AG09309 (cell line): ENCODE data around the gene DCHS2.

Experiments
- DNase-seq: peaks from one replicate; pipeline ENCODE4 v3.0.0-alpha.2; 2010; ENCODE audit warnings: low read depth
- H3K4me3 ChIP-seq: 2 replicates; pipeline ENCODE4 v1.5.1; 2011; ENCODE audit warnings: mild to moderate bottlenecking, low read depth, low read length, moderate library complexity; ENCODE audit not compliant: control insufficient read depth
- TF ChIP-seq, protein P1 (sequence below): IDR thresholded peaks from 2 replicates; pipeline ENCODE4 v1.5.1; 2011; ENCODE audit warnings: mild to moderate bottlenecking, low read depth, low read length, inconsistent platforms; ENCODE audit not compliant: insufficient read depth, control insufficient read depth; ENCODE audit errors: missing control alignments

Gene DCHS2

DNA sequence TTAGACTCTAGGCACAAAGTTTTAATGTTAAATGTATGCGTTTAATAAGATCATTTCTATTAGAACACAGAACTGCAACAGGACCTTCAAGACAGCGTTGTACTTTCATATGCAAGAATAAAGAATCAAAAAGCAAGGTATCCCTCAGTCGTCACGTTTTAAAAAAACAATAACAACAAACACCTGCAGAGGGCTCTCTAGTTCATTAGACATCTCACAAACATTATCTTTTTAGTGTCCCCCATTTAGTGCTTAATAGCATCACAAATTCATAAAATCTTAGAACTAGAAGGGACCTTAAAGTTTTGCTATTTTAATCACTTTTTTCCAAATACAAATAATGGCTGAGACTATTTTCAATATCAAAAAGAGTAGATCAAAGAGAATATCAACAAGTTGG lies 236.6 kb downstream of the DCHS2 start:
- TF ChIP-seq, protein P1, sequence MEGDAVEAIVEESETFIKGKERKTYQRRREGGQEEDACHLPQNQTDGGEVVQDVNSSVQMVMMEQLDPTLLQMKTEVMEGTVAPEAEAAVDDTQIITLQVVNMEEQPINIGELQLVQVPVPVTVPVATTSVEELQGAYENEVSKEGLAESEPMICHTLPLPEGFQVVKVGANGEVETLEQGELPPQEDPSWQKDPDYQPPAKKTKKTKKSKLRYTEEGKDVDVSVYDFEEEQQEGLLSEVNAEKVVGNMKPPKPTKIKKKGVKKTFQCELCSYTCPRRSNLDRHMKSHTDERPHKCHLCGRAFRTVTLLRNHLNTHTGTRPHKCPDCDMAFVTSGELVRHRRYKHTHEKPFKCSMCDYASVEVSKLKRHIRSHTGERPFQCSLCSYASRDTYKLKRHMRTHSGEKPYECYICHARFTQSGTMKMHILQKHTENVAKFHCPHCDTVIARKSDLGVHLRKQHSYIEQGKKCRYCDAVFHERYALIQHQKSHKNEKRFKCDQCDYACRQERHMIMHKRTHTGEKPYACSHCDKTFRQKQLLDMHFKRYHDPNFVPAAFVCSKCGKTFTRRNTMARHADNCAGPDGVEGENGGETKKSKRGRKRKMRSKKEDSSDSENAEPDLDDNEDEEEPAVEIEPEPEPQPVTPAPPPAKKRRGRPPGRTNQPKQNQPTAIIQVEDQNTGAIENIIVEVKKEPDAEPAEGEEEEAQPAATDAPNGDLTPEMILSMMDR = no peak
- DNase-seq = no peak

DNA sequence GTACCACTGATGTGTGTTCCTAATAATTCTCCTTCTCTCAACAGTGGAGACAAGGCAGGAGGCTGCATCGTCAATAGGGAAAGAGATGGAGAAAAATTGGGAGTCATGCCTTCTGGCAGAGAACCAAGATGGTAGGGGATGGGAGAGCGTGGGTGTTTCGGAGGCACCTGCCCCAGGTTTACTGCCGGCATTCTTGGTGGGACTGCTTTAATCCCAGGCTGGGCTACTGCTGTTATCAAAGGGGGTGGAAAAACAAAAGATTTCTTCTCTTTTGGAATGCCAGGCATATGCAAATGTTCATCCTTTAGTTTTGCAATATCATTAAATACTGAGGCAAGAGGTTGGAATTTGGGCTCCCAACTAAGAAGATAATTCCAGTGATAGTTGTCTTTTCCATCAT lies 257.0 kb downstream of the DCHS2 start:
- TF ChIP-seq, protein P1 = no peak
- DNase-seq = no peak
- no peak overlapping the region for H3K4me3 ChIP-seq

More for the DNA sequence above, 236.6 kb downstream of the DCHS2 start:
- no peak overlapping the region for H3K4me3 ChIP-seq

DNA sequence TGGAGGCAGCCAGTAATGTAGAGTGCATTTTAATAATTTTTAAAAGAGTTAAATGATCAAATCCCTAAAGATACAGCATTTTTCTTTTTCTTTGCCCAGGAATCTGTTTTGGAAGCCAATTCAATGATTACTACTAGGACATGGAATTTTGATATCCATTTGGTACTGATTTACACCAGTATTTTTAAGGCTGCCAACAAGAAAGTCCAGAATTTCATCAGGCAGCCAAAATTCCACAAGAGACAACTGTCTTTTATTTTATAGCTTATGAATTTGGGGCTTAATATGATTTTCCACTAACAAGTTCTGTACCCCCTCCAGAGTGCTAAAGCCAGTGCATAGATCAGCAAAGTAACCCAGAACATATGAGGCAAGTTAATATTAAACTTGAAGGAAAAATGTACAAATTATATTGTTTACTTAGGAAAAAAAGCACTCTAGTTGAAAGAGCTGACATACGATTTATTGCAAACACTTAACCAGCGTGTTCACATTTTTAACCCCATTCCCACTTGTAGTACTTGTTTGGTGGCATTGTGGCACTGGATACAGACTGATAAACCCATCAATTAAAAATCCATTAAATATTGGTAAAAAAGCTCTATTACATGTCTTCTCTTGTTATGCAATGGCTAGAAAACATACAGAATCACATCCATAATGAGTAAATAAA lies 259.7 kb downstream of the DCHS2 start:
- no peak overlapping the region for H3K4me3 ChIP-seq
- TF ChIP-seq, protein P1 = no peak
- DNase-seq = no peak

DNA sequence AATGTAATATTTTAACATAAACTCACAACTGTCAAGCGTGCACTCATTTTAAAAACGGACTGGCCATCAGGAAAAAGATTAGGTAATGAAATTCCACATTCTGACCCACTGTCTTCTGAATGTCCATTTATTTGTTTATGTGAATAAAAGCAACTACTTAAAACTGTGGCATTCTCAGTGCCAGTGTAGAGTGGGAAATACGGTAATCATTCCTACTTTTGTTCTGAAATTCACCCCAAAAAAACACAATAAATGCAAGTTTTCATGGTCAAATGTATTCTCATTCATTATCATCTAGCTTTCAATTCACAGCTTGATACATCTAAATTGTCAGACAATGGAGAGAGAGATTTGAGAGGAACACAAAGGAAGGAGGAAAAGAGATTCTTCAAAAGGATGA lies 260.9 kb downstream of the DCHS2 start:
- TF ChIP-seq, protein P1 = no peak
- H3K4me3 ChIP-seq = no peak overlapping the region
- DNase-seq = no peak

DNA sequence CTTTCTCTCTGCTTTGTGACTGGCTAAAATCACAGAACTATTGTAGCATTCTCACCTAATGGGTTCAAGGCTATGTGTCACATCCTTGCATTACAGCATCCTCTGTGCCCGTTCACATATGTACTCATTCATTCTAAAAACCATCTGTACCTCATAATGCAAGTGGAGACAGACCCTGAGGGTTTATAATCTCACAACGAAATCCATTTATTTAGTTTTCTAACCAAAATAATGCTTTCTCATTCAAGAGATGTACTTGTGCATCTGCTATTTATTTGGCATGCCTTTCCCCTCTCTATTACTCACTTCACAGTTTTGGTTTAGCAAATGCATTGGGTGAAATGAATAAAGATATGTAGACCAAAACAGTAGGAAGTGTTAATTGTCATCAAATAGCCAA lies 261.5 kb downstream of the DCHS2 start:
- TF ChIP-seq, protein P1 = no peak
- DNase-seq = no peak
- H3K4me3 ChIP-seq = no peak overlapping the region

DNA sequence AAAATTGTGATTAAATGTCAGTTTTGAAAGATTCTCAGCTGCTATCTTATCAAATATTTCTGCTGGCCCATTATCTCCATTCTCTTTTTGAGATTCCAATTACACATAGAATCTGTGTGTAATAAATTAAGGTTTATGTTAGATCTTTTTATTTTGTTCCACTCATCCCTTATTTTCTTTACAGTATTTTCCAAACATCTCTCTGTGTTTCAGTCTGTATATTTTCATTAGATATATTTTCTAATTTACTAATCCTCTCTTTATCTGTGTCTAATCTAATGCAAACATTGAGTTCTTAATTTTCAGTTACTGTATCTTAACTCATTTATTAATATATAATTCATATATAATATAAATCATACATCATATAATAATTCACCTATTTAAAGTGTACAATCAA lies 268.7 kb downstream of the DCHS2 start:
- no peak overlapping the region for H3K4me3 ChIP-seq
- DNase-seq = no peak
- TF ChIP-seq, protein P1 = no peak
